Inferior parietal cortex (tissue), 1 donor: ENCODE data around the gene TNFRSF19.

Experiments used
- DNase-seq: peaks from one replicate; pipeline ENCODE4 v3.0.0-alpha.2; 2016; ENCODE audit errors: extremely low spot score

The TNFRSF19 gene

DNA sequence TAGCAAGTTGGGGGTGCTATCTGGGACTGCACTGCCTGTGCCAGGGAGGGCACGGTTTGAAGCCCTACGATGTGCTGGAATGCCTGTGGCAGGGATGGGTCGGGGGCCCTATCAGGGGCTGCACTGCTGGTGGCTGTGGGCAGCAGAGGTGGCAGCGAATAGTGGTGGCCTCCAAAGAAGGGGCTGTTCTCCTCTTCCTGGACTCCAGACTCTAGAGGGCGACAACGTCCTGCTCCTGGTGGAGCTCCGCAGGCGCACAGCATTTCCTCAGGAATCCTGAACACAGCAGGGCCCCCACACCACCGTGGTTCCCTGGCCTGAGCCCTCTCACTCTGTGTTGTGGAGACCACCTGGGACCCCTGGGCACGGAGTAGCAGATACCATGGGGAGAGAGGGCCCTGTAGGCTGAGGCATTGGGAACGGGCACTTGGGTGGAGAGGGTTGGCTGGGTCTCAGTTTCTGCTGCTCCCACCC, 145.6 kb downstream of the TNFRSF19 start:
- DNase-seq: no peak

GRCh38 chr13:23716401-23716800, 146.2 kb downstream of the TNFRSF19 start:
- DNase-seq: no peak

- no peak for DNase-seq
Measured at GRCh38 chr13:23718996-23719395, 148.8 kb downstream of the TNFRSF19 start.

DNA sequence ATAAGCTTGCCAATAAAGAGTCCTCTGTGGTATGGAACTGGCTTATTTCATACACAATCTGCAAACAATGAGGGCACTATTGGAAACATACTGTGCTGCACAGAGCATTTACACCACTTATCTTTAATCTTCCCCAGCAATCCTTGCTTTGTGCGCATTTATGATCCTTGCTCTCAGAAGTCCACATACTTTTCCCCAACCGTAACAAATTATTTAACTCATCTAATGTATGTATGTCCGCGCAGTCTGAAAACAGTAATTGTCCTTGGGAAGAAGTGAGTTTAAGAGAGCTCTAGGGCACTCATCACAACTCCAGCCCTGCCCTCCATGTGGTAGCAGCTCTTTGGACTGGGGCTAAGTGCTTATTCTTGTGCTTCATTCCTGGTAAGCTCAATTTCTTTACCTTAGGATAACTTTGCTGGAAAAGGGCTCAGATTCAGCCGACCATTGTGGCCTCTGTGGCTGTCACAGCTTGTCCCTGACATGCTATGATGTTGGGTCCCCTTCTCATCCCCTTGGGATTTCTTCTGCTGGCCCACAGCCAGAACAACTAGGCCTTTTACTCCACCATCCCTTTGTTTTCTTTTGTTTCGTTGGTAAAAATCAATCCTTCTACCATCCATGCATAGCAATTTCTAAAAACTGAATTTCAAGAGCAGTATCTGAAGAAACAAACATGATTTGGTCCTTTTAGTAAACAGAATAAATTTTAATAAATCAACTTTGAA, 152.7 kb downstream of the TNFRSF19 start:
- no peak for DNase-seq

GRCh38 chr13:23723471-23723870, 153.3 kb downstream of the TNFRSF19 start:
- DNase-seq: peak; percentile 40

GRCh38 chr13:23724196-23724970, 154.2 kb downstream of the TNFRSF19 start:
- DNase-seq: no peak
